Measurements from ENCODE around the gene ZNF454.

The ZNF454 gene

GRCh38 chr5:178940569-178941360 is at the start of gene ZNF454:
Gene ZNF454, plus strand, starts transcription at chr5:178941198. Its CDS starts 1,594 bp downstream, at chr5:178942792.
- Histone ChIP-seq H3K4me3 (ENCODE audit: low read length) (peak within 1 kb of the TSS; percentile 76), H3K27ac (ENCODE audit: low read depth, low read length) (peak within 1 kb of the TSS; percentile 78), H3K27me3 (ENCODE audit: control insufficient read depth, insufficient read depth, low read length) (no peaks in the 10 kb centered on the region), H3K4me1 (ENCODE audit: control insufficient read depth, insufficient read depth, low read length) (peaks cover 3% of the 10 kb centered on the region), H3K9ac (ENCODE audit: low read length) (peak within 1 kb of the TSS; percentile 78), H3K36me3 (ENCODE audit: control insufficient read depth, insufficient read depth, low read length) (no peaks in the 10 kb centered on the region)

GRCh38 chr5:178895615-178896571 is 45.1 kb upstream of the ZNF454 start, which contains the start of gene ZFP2:
Gene ZFP2, plus strand, starts transcription at chr5:178895913. Its CDS starts 35,401 bp downstream, at chr5:178931314.
- no peaks in the 10 kb centered on the region for H3K36me3 ChIP-seq (ENCODE audit: control insufficient read depth, insufficient read depth, low read length)
- peak within 1 kb of the TSS; percentile 76 for H3K4me3 ChIP-seq (ENCODE audit: low read length)
- H3K27ac ChIP-seq (ENCODE audit: low read depth, low read length), result peak within 1 kb of the TSS; percentile 61
- H3K4me1 ChIP-seq (ENCODE audit: control insufficient read depth, insufficient read depth, low read length), result no peaks in the 10 kb centered on the region
- peak within 1 kb of the TSS; percentile 2 for H3K9ac ChIP-seq (ENCODE audit: low read length)
- no peaks in the 10 kb centered on the region for H3K27me3 ChIP-seq (ENCODE audit: control insufficient read depth, insufficient read depth, low read length)

GRCh38 chr5:178899289-178899688 is 41.7 kb upstream of the ZNF454 start:
- Histone ChIP-seq H3K36me3 (ENCODE audit: control insufficient read depth, insufficient read depth, low read length) (no peaks in the 10 kb centered on the region), H3K27ac (ENCODE audit: low read depth, low read length) (no peak overlapping the region), H3K4me3 (ENCODE audit: low read length) (no peak overlapping the region), H3K9ac (ENCODE audit: low read length) (no peak overlapping the region), H3K4me1 (ENCODE audit: control insufficient read depth, insufficient read depth, low read length) (no peaks in the 10 kb centered on the region), H3K27me3 (ENCODE audit: control insufficient read depth, insufficient read depth, low read length) (no peaks in the 10 kb centered on the region)

GRCh38 chr5:178902849-178903248 is 38.1 kb upstream of the ZNF454 start:
- Histone ChIP-seq H3K9ac (ENCODE audit: low read length) (no peak overlapping the region), H3K27me3 (ENCODE audit: control insufficient read depth, insufficient read depth, low read length) (no peaks in the 10 kb centered on the region), H3K36me3 (ENCODE audit: control insufficient read depth, insufficient read depth, low read length) (peaks cover 5% of the 10 kb centered on the region), H3K4me1 (ENCODE audit: control insufficient read depth, insufficient read depth, low read length) (no peaks in the 10 kb centered on the region), H3K27ac (ENCODE audit: low read depth, low read length) (no peak overlapping the region), H3K4me3 (ENCODE audit: low read length) (no peak overlapping the region)

- H3K27me3 ChIP-seq (ENCODE audit: control insufficient read depth, insufficient read depth, low read length), result no peaks in the 10 kb centered on the region
- H3K27ac ChIP-seq (ENCODE audit: low read depth, low read length), result no peak overlapping the region
- H3K36me3 ChIP-seq (ENCODE audit: control insufficient read depth, insufficient read depth, low read length), result peaks cover 22% of the 10 kb centered on the region
- H3K4me3 ChIP-seq (ENCODE audit: low read length), result no peak overlapping the region
- H3K4me1 ChIP-seq (ENCODE audit: control insufficient read depth, insufficient read depth, low read length), result no peaks in the 10 kb centered on the region
- H3K9ac ChIP-seq (ENCODE audit: low read length), result no peak overlapping the region
Measured at GRCh38 chr5:178931846-178932760, 8.9 kb upstream of the ZNF454 start.

GRCh38 chr5:178941361-178941760 is 363 bp downstream of the ZNF454 start:
- Histone ChIP-seq H3K36me3 (ENCODE audit: control insufficient read depth, insufficient read depth, low read length) (no peaks in the 10 kb centered on the region), H3K27ac (ENCODE audit: low read depth, low read length) (no peak overlapping the region)

GRCh38 chr5:178965465-178966055 is 24.6 kb downstream of the ZNF454 start:
- H3K27ac ChIP-seq (ENCODE audit: low read depth, low read length), result no peak overlapping the region
- H3K27me3 ChIP-seq (ENCODE audit: control insufficient read depth, insufficient read depth, low read length), result no peaks in the 10 kb centered on the region
- peak overlapping the region; percentile 21 for H3K4me3 ChIP-seq (ENCODE audit: low read length)
- H3K4me1 ChIP-seq (ENCODE audit: control insufficient read depth, insufficient read depth, low read length), result no peaks in the 10 kb centered on the region
- H3K36me3 ChIP-seq (ENCODE audit: control insufficient read depth, insufficient read depth, low read length), result peaks cover 10% of the 10 kb centered on the region
- H3K9ac ChIP-seq (ENCODE audit: low read length), result no peak overlapping the region

More at GRCh38 chr5:178941361-178941760, 363 bp downstream of the ZNF454 start:
- Histone ChIP-seq H3K4me1 (ENCODE audit: control insufficient read depth, insufficient read depth, low read length) (peaks cover 3% of the 10 kb centered on the region), H3K9ac (ENCODE audit: low read length) (no peak overlapping the region), H3K27me3 (ENCODE audit: control insufficient read depth, insufficient read depth, low read length) (no peaks in the 10 kb centered on the region), H3K4me3 (ENCODE audit: low read length) (peak overlapping the region; percentile 76)

GRCh38 chr5:178981381-178981780 is 40.4 kb downstream of the ZNF454 start:
- Histone ChIP-seq H3K27ac (ENCODE audit: low read depth, low read length) (no peak overlapping the region), H3K27me3 (ENCODE audit: control insufficient read depth, insufficient read depth, low read length) (no peaks in the 10 kb centered on the region), H3K9ac (ENCODE audit: low read length) (no peak overlapping the region), H3K4me1 (ENCODE audit: control insufficient read depth, insufficient read depth, low read length) (no peaks in the 10 kb centered on the region), H3K36me3 (ENCODE audit: control insufficient read depth, insufficient read depth, low read length) (peaks cover 3% of the 10 kb centered on the region), H3K4me3 (ENCODE audit: low read length) (no peak overlapping the region)

- no peaks in the 10 kb centered on the region for H3K4me1 ChIP-seq (ENCODE audit: control insufficient read depth, insufficient read depth, low read length)
Measured at GRCh38 chr5:178982941-178983340, 41.9 kb downstream of the ZNF454 start.

GRCh38 chr5:178983728-178984127 is 42.7 kb downstream of the ZNF454 start:
- Histone ChIP-seq H3K27ac (ENCODE audit: low read depth, low read length) (no peak overlapping the region), H3K4me1 (ENCODE audit: control insufficient read depth, insufficient read depth, low read length) (no peaks in the 10 kb centered on the region), H3K4me3 (ENCODE audit: low read length) (no peak overlapping the region), H3K36me3 (ENCODE audit: control insufficient read depth, insufficient read depth, low read length) (no peaks in the 10 kb centered on the region), H3K27me3 (ENCODE audit: control insufficient read depth, insufficient read depth, low read length) (no peaks in the 10 kb centered on the region), H3K9ac (ENCODE audit: low read length) (no peak overlapping the region)

More at GRCh38 chr5:178982941-178983340, 41.9 kb downstream of the ZNF454 start:
- H3K27me3 ChIP-seq (ENCODE audit: control insufficient read depth, insufficient read depth, low read length), result no peaks in the 10 kb centered on the region
- H3K36me3 ChIP-seq (ENCODE audit: control insufficient read depth, insufficient read depth, low read length), result no peaks in the 10 kb centered on the region
- no peak overlapping the region for H3K27ac ChIP-seq (ENCODE audit: low read depth, low read length)
- no peak overlapping the region for H3K4me3 ChIP-seq (ENCODE audit: low read length)
- no peak overlapping the region for H3K9ac ChIP-seq (ENCODE audit: low read length)

Measured in rectal smooth muscle tissue (tissue), 1 donor.